PFSK-1 (cell line): ENCODE measurements around the gene MBL2.

Experiments used
- FOXP2 ChIP-seq: optimal IDR thresholded peaks from 2 replicates; pipeline ENCODE3; 2011; ENCODE audit warnings: borderline replicate concordance, control low read depth, inconsistent platforms; ENCODE audit not compliant: insufficient read depth; ENCODE audit errors: extremely low read length, extremely low read depth
- POLR2AphosphoS5 ChIP-seq: IDR thresholded peaks from 2 replicates; pipeline ENCODE4 v1.6.1; 2012; ENCODE audit warnings: low read depth, mild to moderate bottlenecking, control low read depth, low read length, moderate library complexity
- SIN3A ChIP-seq: IDR thresholded peaks from 2 replicates; pipeline ENCODE4 v1.6.1; 2012; ENCODE audit warnings: mild to moderate bottlenecking, low read length, moderate library complexity, borderline replicate concordance; ENCODE audit not compliant: insufficient read depth
- TAF1 ChIP-seq: IDR thresholded peaks from 2 replicates; pipeline ENCODE4 v1.6.1; 2012; ENCODE audit warnings: low read length, control low read depth, borderline replicate concordance; ENCODE audit not compliant: insufficient read depth

- TF ChIP-seq POLR2AphosphoS5 (no peak), SIN3A (no peak), TAF1 (no peak), FOXP2 (no peak)
These were observed 14.8 kb downstream of the MBL2 start for GRCh38 chr10:52757773-52758172.
